MM.1S (cell line): ENCODE measurements around the gene CREM.
A peak's percentile ranks its signal among the peaks of the same experiment; 100 is the strongest.
"Not testable (repeated sequence)": the region's sequence is repeated elsewhere in the genome, so short reads cannot be mapped to it uniquely, and the experiment has no call there.

Experiments
- DNase-seq: peaks from one replicate; pipeline ENCODE4 v3.0.0-alpha.2; 2015
- H2AFZ ChIP-seq: fragments of 300-600 bp; sonication (generic); 2 replicates; pipeline ENCODE4 v1.6.0; 2016; ENCODE audit warnings: antibody characterized with exemption, low read length
- H3F3A ChIP-seq: fragments of 300-600 bp; sonication (generic); 2 replicates; pipeline ENCODE4 v1.6.1; 2016; ENCODE audit warnings: mild to moderate bottlenecking, antibody characterized with exemption, low read length, moderate library complexity, mixed read lengths; ENCODE audit not compliant: insufficient read depth
- H3K27ac ChIP-seq: fragments of 300-600 bp; sonication (generic); 2 replicates; pipeline ENCODE4 v1.5.1; 2016; ENCODE audit warnings: mild to moderate bottlenecking, low read length
- H3K27me3 ChIP-seq: fragments of 300-600 bp; sonication (generic); replicated peaks from 2 replicates; pipeline ENCODE4 v1.6.0; 2016; ENCODE audit warnings: low read length; ENCODE audit not compliant: insufficient read depth
- H3K36me3 ChIP-seq: fragments of 300-600 bp; sonication (generic); replicated peaks from 2 replicates; pipeline ENCODE4 v1.6.1; 2016; ENCODE audit warnings: mild to moderate bottlenecking, low read length, mixed read lengths; ENCODE audit not compliant: insufficient read depth
- H3K4me1 ChIP-seq: fragments of 300-600 bp; sonication (generic); 2 replicates; pipeline ENCODE4 v1.6.1; 2016; ENCODE audit warnings: low read length, mixed read lengths
- H3K4me2 ChIP-seq: fragments of 300-600 bp; sonication (generic); 2 replicates; pipeline ENCODE4 v1.6.0; 2016; ENCODE audit warnings: low read depth, low read length
- H3K4me3 ChIP-seq: fragments of 300-600 bp; sonication (generic); 2 replicates; pipeline ENCODE4 v1.5.1; 2016; ENCODE audit warnings: low read length, mixed read lengths
- H3K79me2 ChIP-seq: fragments of 300-600 bp; sonication (generic); 2 replicates; pipeline ENCODE4 v1.6.1; 2016; ENCODE audit warnings: mixed run types, low read length, mixed read lengths
- H3K9ac ChIP-seq: fragments of 300-600 bp; sonication (generic); 2 replicates; pipeline ENCODE4 v1.6.1; 2016; ENCODE audit warnings: low read length, mixed read lengths
- H3K9me2 ChIP-seq: fragments of 300-600 bp; sonication (generic); replicated peaks from 2 replicates; pipeline ENCODE4 v1.6.1; 2016; ENCODE audit warnings: mild to moderate bottlenecking, low read length, mixed read lengths; ENCODE audit not compliant: insufficient read depth
- H3K9me3 ChIP-seq: fragments of 300-600 bp; sonication (generic); replicated peaks from 2 replicates; pipeline ENCODE4 v1.6.1; 2016; ENCODE audit warnings: mild to moderate bottlenecking, low read length, mixed read lengths; ENCODE audit not compliant: insufficient read depth
- H4K20me1 ChIP-seq: fragments of 300-600 bp; sonication (generic); 2 replicates; pipeline ENCODE4 v1.6.1; 2016; ENCODE audit warnings: mild to moderate bottlenecking, low read length, moderate library complexity, mixed read lengths; ENCODE audit not compliant: insufficient read depth
- CTCF ChIP-seq: fragments of 300-600 bp; sonication (generic); IDR thresholded peaks from 2 replicates; pipeline ENCODE4 v1.5.1; 2016; ENCODE audit warnings: antibody characterized with exemption, low read length, mixed read lengths
- EZH2 ChIP-seq: fragments of 300-600 bp; sonication (generic); optimal IDR thresholded peaks from 2 replicates; pipeline ENCODE3; 2017; ENCODE audit warnings: low read depth, mild to moderate bottlenecking, antibody characterized with exemption, low read length, mixed read lengths
- EZH2phosphoT487 ChIP-seq: fragments of 300-600 bp; sonication (generic); IDR thresholded peaks from 2 replicates; pipeline ENCODE4 v1.6.1; 2018; ENCODE audit warnings: antibody characterized with exemption, low read length

The CREM gene

DNA sequence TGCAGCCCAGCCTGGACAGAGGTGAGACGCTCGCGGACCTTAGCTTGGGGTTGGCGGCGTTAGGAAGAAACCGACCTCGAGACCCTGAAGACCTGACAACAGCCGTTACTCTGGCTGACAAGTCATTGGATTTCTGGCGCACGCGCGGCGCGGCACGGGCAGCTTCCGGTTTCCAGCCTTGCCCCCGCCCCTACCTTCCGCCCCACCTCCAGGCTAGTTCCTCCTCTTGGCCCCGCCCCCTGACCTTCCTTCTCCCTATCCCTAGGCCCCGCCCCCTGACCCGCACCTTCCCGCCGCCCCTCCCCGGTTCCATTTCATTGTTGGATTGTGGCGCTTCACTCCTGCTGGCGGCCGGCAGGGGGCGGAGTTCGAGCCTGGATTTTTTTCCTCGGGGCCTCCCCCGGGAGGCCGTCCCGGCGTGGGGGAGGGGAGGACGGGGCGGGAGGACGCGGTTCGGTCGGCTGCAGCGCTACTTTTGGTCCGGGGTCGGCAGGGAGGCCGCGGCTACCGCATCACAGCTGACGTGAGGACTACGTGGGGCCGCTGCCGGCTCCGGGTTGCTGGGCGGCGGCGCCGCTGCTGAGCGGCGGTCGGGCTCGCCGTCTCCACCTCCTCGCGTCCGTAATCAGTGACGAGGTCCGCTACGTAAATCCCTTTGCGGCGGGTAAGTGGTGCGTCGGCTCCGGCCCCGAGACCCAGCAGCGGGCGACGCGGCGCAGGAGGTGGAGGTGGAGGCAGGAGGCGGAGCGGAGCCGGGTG, at the start of gene CREM:
TSS of gene CREM (plus strand) at position 317 of the 759 bp plus-strand sequence. CDS start 10,990 bp downstream, outside the sequence.
- Histone ChIP-seq H3K4me1 (peaks cover 12% of the 10 kb centered on the region), H3K4me2 (peak within 1 kb of the TSS; percentile 73), H3K27me3 (no peaks in the 10 kb centered on the region), H3K9ac (peak within 1 kb of the TSS; percentile 99), H3K27ac (peak within 1 kb of the TSS; percentile 97), H3K9me3 (no peaks in the 10 kb centered on the region), H3K9me2 (no peaks in the 10 kb centered on the region), H4K20me1 (no peaks in the 10 kb centered on the region), H3K79me2 (peaks cover 12% of the 10 kb centered on the region), H3K36me3 (no peaks in the 10 kb centered on the region), H3F3A (peaks cover 9% of the 10 kb centered on the region), H2AFZ (peak within 1 kb of the TSS; percentile 64), H3K4me3 (peak within 1 kb of the TSS; percentile 96)
- DNase-seq = peak; percentile 96
- TF ChIP-seq EZH2phosphoT487 (no peak), CTCF (peak; percentile 71)

DNA sequence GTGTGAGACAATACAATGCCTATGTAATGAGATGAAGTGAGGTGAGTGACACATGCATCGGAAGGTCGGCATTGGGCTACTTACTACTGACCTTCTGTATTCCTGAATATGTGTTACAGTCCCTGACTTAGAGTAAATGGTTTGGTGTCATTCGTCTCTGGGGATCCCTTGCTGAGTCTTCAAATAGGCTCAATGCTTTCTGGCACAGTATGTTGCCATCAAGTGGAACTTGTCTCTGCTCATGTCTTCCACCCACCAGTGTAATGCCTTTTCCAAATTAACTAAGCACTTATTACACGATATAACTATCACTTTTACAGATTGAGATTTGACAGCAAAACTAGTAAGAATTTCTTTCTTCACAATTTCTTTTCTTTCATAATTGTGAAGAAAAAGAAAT, 47.4 kb upstream of the CREM start:
- Histone ChIP-seq H3K4me3 (no peak overlapping the region), H3K27me3 (no peaks in the 10 kb centered on the region), H3K4me1 (no peaks in the 10 kb centered on the region), H3K9ac (no peak overlapping the region), H3K79me2 (peaks cover 83% of the 10 kb centered on the region), H3K9me3 (no peaks in the 10 kb centered on the region), H4K20me1 (no peaks in the 10 kb centered on the region), H2AFZ (no peak overlapping the region), H3K27ac (no peak overlapping the region), H3K36me3 (no peaks in the 10 kb centered on the region), H3F3A (no peaks in the 10 kb centered on the region), H3K9me2 (no peaks in the 10 kb centered on the region), H3K4me2 (no peak overlapping the region)
- TF ChIP-seq CTCF = no peak
- TF ChIP-seq EZH2phosphoT487 = no peak
- TF ChIP-seq EZH2 = no peak
- no peak for DNase-seq

- no peak for TF ChIP-seq EZH2phosphoT487
- TF ChIP-seq CTCF = no peak
- TF ChIP-seq EZH2 = no peak
- Histone ChIP-seq H4K20me1 (no peaks in the 10 kb centered on the region), H3K4me2 (no peak overlapping the region)
Observed at GRCh38 chr10:35079763-35080162, 46.9 kb upstream of the CREM start.

GRCh38 chr10:35080261-35080660, 46.4 kb upstream of the CREM start:
- H4K20me1 ChIP-seq, H3K9ac ChIP-seq, H3K4me3 ChIP-seq, H2AFZ ChIP-seq, H3K4me2 ChIP-seq, H3K9me3 ChIP-seq, DNase-seq, H3K9me2 ChIP-seq, H3K36me3 ChIP-seq, H3K27ac ChIP-seq, H3K4me1 ChIP-seq, H3K27me3 ChIP-seq, H3F3A ChIP-seq: not testable (repeated sequence)
- H3K79me2 ChIP-seq = peaks cover 83% of the 10 kb centered on the region

More at GRCh38 chr10:35079763-35080162, 46.9 kb upstream of the CREM start:
- DNase-seq = no peak
- Histone ChIP-seq H3K4me1 (no peaks in the 10 kb centered on the region), H3K9ac (no peak overlapping the region), H3K4me3 (no peak overlapping the region), H3K9me2 (no peaks in the 10 kb centered on the region), H3F3A (no peaks in the 10 kb centered on the region), H3K27me3 (no peaks in the 10 kb centered on the region), H3K36me3 (no peaks in the 10 kb centered on the region), H3K27ac (no peak overlapping the region), H3K79me2 (peaks cover 83% of the 10 kb centered on the region), H3K9me3 (no peaks in the 10 kb centered on the region), H2AFZ (no peak overlapping the region)
